GM23338 (cell line): ENCODE data around the gene RFWD3. TPM values are rescaled to one million over a fixed set of nuclear protein-coding genes. Genes with fewer than 3 reads are reported as not detected.

ENCODE experiments used
- ATAC-seq: fragments of 200-7000 bp; cut with Tn5 transposase; 3 replicates; pipeline ENCODE4 v1.9.1; 2020
- DNase-seq: peaks from one replicate; pipeline ENCODE4 v3.0.0-alpha.2; 2015; ENCODE audit warnings: low spot score
- H2AFZ ChIP-seq: fragments of 200-600 bp; sonication (generic); 2 replicates; pipeline ENCODE4 v1.8.0; 2016; ENCODE audit warnings: antibody characterized with exemption, mild to moderate bottlenecking, moderate library complexity
- H3F3A ChIP-seq: fragments of 200-600 bp; sonication (generic); replicated peaks from 2 replicates; pipeline ENCODE4 v1.8.0; 2017; ENCODE audit warnings: antibody characterized with exemption, mixed run types, low read depth
- H3K27ac ChIP-seq: fragments of 200-600 bp; sonication (generic); 2 replicates; pipeline ENCODE4 v1.6.1; 2016; ENCODE audit warnings: low read depth
- H3K27me3 ChIP-seq: fragments of 200-600 bp; sonication (generic); 2 replicates; pipeline ENCODE4 v1.8.0; 2016; ENCODE audit warnings: mild to moderate bottlenecking, mixed run types, moderate library complexity; ENCODE audit not compliant: insufficient read depth
- H3K36me3 ChIP-seq: fragments of 200-600 bp; sonication (generic); 2 replicates; pipeline ENCODE4 v1.8.0; 2016; ENCODE audit warnings: mild to moderate bottlenecking; ENCODE audit not compliant: insufficient read depth
- H3K4me1 ChIP-seq: fragments of 200-600 bp; sonication (generic); 2 replicates; pipeline ENCODE4 v1.8.0; 2016; ENCODE audit warnings: mild to moderate bottlenecking, moderate library complexity; ENCODE audit not compliant: insufficient read depth
- H3K4me2 ChIP-seq: fragments of 200-600 bp; sonication (generic); 2 replicates; pipeline ENCODE4 v1.7.1; 2017; ENCODE audit warnings: mixed run types
- H3K4me3 ChIP-seq: fragments of 200-600 bp; sonication (generic); 2 replicates; pipeline ENCODE4 v1.6.1; 2016; ENCODE audit warnings: mixed run types
- H3K79me2 ChIP-seq: fragments of 200-600 bp; sonication (generic); replicated peaks from 2 replicates; pipeline ENCODE4 v1.8.0; 2017; ENCODE audit warnings: mild to moderate bottlenecking; ENCODE audit not compliant: insufficient read depth
- H3K9me2 ChIP-seq: fragments of 200-600 bp; sonication (generic); 2 replicates; pipeline ENCODE4 v1.8.0; 2017; ENCODE audit not compliant: insufficient read depth
- H4K20me1 ChIP-seq: fragments of 200-600 bp; sonication (generic); replicated peaks from 2 replicates; pipeline ENCODE4 v1.8.0; 2017; ENCODE audit warnings: mild to moderate bottlenecking; ENCODE audit not compliant: insufficient read depth
- H3K27ac Mint-ChIP-seq: 2 replicates; pipeline ENCODE4 v1.8.0; 2020; ENCODE audit warnings: inconsistent platforms, mild to moderate bottlenecking, moderate library complexity, mixed read lengths
- H3K27me3 Mint-ChIP-seq: 3 replicates; pipeline ENCODE4 v1.8.0; 2022; ENCODE audit warnings: low read depth, mild to moderate bottlenecking, moderate library complexity, mixed read lengths, inconsistent platforms; ENCODE audit not compliant: insufficient read depth, poor library complexity
- H3K36me3 Mint-ChIP-seq: 3 replicates; pipeline ENCODE4 v1.8.0; 2021; ENCODE audit warnings: low read depth, mild to moderate bottlenecking, inconsistent platforms, moderate library complexity, mixed read lengths
- H3K4me1 Mint-ChIP-seq: 3 replicates; pipeline ENCODE4 v1.8.0; 2020; ENCODE audit warnings: mild to moderate bottlenecking, inconsistent platforms, mixed read lengths
- H3K4me3 Mint-ChIP-seq: 3 replicates; pipeline ENCODE4 v1.8.0; 2021; ENCODE audit warnings: moderate library complexity, mild to moderate bottlenecking, inconsistent platforms, mixed read lengths
- H3K9me3 Mint-ChIP-seq: 3 replicates; pipeline ENCODE4 v1.8.0; 2020; ENCODE audit warnings: moderate library complexity, mild to moderate bottlenecking, inconsistent platforms, mixed read lengths
- CREB1 ChIP-seq: fragments of 250-450 bp; sonication (Bioruptor Pico); IDR thresholded peaks from 2 replicates; pipeline ENCODE4 v1.5.0; 2020; ENCODE audit warnings: low read depth, mild to moderate bottlenecking, moderate library complexity
- EZH2 ChIP-seq: fragments of 200-600 bp; sonication (generic); IDR thresholded peaks from one replicate; pipeline ENCODE4 v1.8.0; 2017; ENCODE audit warnings: antibody characterized with exemption, mild to moderate bottlenecking, low read depth; ENCODE audit not compliant: unreplicated experiment
- EZH2phosphoT487 ChIP-seq: fragments of 200-600 bp; sonication (generic); IDR thresholded peaks from one replicate; pipeline ENCODE4 v1.8.1; 2018; ENCODE audit warnings: antibody characterized with exemption; ENCODE audit not compliant: unreplicated experiment
- JUNB ChIP-seq: IDR thresholded peaks from one replicate; pipeline ENCODE4 v1.6.1; 2016; ENCODE audit warnings: antibody characterized with exemption; ENCODE audit not compliant: unreplicated experiment
- NANOG ChIP-seq: IDR thresholded peaks from 2 replicates; pipeline ENCODE4 v1.6.1; 2016; ENCODE audit warnings: antibody characterized with exemption, borderline replicate concordance
- POLR2AphosphoS5 ChIP-seq: IDR thresholded peaks from 2 replicates; pipeline ENCODE4 v1.6.1; 2016; ENCODE audit warnings: antibody characterized with exemption, low read depth
- STAT1 ChIP-seq: IDR thresholded peaks from one replicate; pipeline ENCODE4 v1.6.1; 2016; ENCODE audit warnings: antibody characterized with exemption; ENCODE audit not compliant: unreplicated experiment
- ZNF114 ChIP-seq: fragments of 250-450 bp; sonication (Bioruptor Pico); IDR thresholded peaks from 2 replicates; pipeline ENCODE4 v1.5.0; 2020; ENCODE audit warnings: mild to moderate bottlenecking, moderate library complexity
- ZNF331 ChIP-seq: fragments of 250-450 bp; sonication (Bioruptor Pico); IDR thresholded peaks from 2 replicates; pipeline ENCODE4 v1.5.0; 2020; ENCODE audit warnings: low read depth, mild to moderate bottlenecking, moderate library complexity
- polyA plus RNA-seq: library from polyadenylated mRNA; unstranded; fragments of >200 nt; fragmentation: Nextera tagmentation; extraction: Ambion mirVana; gene quantifications from 2 replicates; pipeline ENCODE4 v1.2.1, GENCODE V29; 2016
- total RNA-seq: library from RNA; depleted of rRNA; stranded (reverse); fragments of >200 nt; shearing (Covaris generic); gene quantifications from 2 replicates; pipeline ENCODE4 v1.2.3, GENCODE V29; 2014
- TF ChIP-seq, protein P1 (sequence below): fragments of 250-450 bp; sonication (Bioruptor Pico); IDR thresholded peaks from 2 replicates; pipeline ENCODE4 v1.5.0; 2020; ENCODE audit warnings: mild to moderate bottlenecking, moderate library complexity
- TF ChIP-seq, protein P2 (sequence below), 2 experiments: fragments of 200-600 bp in 1 of 2; sonication (generic) in 1 of 2; conservative IDR thresholded peaks; 2 replicates each; pipeline versions ENCODE4 v1.5.1 to v1.6.1; 2016 to 2017; ENCODE audit warnings: antibody characterized with exemption in 2 of 2, low read depth in 2 of 2, mild to moderate bottlenecking in 2 of 2, moderate library complexity in 1 of 2
- TF ChIP-seq, protein P3 (sequence below): IDR thresholded peaks from 2 replicates; pipeline ENCODE4 v1.6.1; 2016; ENCODE audit warnings: antibody characterized with exemption
- TF ChIP-seq, protein P4 (sequence below): IDR thresholded peaks from one replicate; pipeline ENCODE4 v1.6.1; 2018; ENCODE audit warnings: antibody characterized with exemption; ENCODE audit not compliant: unreplicated experiment

Gene RFWD3
- total and polyA plus RNA-seq, 2 experiments from 2014 or later: 27.6 to 113 TPM

DNA sequence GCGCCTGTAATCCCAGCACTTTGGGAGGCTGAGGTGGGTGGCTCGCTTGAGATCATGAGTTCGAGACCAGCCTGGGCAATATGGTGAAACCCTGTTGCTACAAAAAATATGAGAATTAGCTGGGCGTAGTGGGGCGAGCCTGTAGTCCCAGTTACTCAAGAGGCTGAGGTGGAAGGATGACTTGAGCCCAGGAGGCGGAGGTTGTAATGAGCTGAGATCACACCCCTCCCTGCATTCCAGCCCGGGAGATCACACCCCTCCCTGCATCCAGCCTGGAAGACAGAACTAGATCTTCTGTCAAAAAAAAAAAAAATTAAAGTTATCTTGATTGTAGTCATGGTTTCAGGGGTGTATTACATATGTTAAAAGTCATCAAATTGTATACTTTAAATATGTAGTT, 33.0 kb downstream of the RFWD3 start:
- no peak overlapping the region for H3K27ac Mint-ChIP-seq
- no peaks in the 10 kb centered on the region for H3K27me3 ChIP-seq

More for the DNA sequence above, 33.0 kb downstream of the RFWD3 start:
- Histone ChIP-seq H3K79me2 (0 out of 2 replicates have a peak, but pooled peaks cover 17% of the 10 kb centered on the region), H3K4me3 (no peak overlapping the region), H3K4me2 (no peak overlapping the region), H3K27ac (no peak overlapping the region), H4K20me1 (peaks cover 20% of the 10 kb centered on the region), H3F3A (peaks cover 14% of the 10 kb centered on the region), H3K4me1 (no peaks in the 10 kb centered on the region), H3K9me2 (no peaks in the 10 kb centered on the region), H3K36me3 (peaks cover 90% of the 10 kb centered on the region), H2AFZ (no peak overlapping the region)
- Mint-ChIP-seq H3K27me3 (peaks cover 3% of the 10 kb centered on the region), H3K9me3 (no peaks in the 10 kb centered on the region), H3K36me3 (peaks cover 82% of the 10 kb centered on the region), H3K4me1 (no peaks in the 10 kb centered on the region), H3K4me3 (no peak overlapping the region)
- no peak for ATAC-seq
- TF ChIP-seq, protein P1, sequence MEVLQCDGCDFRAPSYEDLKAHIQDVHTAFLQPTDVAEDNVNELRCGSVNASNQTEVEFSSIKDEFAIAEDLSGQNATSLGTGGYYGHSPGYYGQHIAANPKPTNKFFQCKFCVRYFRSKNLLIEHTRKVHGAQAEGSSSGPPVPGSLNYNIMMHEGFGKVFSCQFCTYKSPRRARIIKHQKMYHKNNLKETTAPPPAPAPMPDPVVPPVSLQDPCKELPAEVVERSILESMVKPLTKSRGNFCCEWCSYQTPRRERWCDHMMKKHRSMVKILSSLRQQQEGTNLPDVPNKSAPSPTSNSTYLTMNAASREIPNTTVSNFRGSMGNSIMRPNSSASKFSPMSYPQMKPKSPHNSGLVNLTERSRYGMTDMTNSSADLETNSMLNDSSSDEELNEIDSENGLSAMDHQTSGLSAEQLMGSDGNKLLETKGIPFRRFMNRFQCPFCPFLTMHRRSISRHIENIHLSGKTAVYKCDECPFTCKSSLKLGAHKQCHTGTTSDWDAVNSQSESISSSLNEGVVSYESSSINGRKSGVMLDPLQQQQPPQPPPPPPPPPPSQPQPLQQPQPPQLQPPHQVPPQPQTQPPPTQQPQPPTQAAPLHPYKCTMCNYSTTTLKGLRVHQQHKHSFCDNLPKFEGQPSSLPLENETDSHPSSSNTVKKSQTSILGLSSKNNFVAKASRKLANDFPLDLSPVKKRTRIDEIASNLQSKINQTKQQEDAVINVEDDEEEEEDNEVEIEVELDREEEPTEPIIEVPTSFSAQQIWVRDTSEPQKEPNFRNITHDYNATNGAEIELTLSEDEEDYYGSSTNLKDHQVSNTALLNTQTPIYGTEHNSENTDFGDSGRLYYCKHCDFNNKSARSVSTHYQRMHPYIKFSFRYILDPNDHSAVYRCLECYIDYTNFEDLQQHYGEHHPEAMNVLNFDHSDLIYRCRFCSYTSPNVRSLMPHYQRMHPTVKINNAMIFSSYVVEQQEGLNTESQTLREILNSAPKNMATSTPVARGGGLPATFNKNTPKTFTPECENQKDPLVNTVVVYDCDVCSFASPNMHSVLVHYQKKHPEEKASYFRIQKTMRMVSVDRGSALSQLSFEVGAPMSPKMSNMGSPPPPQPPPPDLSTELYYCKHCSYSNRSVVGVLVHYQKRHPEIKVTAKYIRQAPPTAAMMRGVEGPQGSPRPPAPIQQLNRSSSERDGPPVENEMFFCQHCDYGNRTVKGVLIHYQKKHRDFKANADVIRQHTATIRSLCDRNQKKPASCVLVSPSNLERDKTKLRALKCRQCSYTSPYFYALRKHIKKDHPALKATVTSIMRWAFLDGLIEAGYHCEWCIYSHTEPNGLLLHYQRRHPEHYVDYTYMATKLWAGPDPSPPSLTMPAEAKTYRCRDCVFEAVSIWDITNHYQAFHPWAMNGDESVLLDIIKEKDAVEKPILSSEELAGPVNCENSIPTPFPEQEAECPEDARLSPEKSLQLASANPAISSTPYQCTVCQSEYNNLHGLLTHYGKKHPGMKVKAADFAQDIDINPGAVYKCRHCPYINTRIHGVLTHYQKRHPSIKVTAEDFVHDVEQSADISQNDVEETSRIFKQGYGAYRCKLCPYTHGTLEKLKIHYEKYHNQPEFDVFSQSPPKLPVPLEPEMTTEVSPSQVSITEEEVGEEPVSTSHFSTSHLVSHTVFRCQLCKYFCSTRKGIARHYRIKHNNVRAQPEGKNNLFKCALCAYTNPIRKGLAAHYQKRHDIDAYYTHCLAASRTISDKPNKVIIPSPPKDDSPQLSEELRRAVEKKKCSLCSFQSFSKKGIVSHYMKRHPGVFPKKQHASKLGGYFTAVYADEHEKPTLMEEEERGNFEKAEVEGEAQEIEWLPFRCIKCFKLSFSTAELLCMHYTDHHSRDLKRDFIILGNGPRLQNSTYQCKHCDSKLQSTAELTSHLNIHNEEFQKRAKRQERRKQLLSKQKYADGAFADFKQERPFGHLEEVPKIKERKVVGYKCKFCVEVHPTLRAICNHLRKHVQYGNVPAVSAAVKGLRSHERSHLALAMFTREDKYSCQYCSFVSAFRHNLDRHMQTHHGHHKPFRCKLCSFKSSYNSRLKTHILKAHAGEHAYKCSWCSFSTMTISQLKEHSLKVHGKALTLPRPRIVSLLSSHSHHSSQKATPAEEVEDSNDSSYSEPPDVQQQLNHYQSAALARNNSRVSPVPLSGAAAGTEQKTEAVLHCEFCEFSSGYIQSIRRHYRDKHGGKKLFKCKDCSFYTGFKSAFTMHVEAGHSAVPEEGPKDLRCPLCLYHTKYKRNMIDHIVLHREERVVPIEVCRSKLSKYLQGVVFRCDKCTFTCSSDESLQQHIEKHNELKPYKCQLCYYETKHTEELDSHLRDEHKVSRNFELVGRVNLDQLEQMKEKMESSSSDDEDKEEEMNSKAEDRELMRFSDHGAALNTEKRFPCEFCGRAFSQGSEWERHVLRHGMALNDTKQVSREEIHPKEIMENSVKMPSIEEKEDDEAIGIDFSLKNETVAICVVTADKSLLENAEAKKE (CRISPR knock-in tag): no peak
- no peak for TF ChIP-seq STAT1
- TF ChIP-seq, protein P2, sequence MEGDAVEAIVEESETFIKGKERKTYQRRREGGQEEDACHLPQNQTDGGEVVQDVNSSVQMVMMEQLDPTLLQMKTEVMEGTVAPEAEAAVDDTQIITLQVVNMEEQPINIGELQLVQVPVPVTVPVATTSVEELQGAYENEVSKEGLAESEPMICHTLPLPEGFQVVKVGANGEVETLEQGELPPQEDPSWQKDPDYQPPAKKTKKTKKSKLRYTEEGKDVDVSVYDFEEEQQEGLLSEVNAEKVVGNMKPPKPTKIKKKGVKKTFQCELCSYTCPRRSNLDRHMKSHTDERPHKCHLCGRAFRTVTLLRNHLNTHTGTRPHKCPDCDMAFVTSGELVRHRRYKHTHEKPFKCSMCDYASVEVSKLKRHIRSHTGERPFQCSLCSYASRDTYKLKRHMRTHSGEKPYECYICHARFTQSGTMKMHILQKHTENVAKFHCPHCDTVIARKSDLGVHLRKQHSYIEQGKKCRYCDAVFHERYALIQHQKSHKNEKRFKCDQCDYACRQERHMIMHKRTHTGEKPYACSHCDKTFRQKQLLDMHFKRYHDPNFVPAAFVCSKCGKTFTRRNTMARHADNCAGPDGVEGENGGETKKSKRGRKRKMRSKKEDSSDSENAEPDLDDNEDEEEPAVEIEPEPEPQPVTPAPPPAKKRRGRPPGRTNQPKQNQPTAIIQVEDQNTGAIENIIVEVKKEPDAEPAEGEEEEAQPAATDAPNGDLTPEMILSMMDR (conservative IDR thresholded peaks at IDR 0.05; ENCODE audit: low read depth in 2 of 2): no peak
- TF ChIP-seq POLR2AphosphoS5: no peak
- no peak for TF ChIP-seq NANOG
- no peak for TF ChIP-seq ZNF331
- TF ChIP-seq ZNF114 (CRISPR knock-in tag): no peak
- TF ChIP-seq CREB1 (CRISPR knock-in tag): no peak
- TF ChIP-seq JUNB: no peak
- TF ChIP-seq, protein P3, sequence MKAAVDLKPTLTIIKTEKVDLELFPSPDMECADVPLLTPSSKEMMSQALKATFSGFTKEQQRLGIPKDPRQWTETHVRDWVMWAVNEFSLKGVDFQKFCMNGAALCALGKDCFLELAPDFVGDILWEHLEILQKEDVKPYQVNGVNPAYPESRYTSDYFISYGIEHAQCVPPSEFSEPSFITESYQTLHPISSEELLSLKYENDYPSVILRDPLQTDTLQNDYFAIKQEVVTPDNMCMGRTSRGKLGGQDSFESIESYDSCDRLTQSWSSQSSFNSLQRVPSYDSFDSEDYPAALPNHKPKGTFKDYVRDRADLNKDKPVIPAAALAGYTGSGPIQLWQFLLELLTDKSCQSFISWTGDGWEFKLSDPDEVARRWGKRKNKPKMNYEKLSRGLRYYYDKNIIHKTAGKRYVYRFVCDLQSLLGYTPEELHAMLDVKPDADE: no peak
- no peak for TF ChIP-seq EZH2
- no peak for TF ChIP-seq EZH2phosphoT487
- TF ChIP-seq, protein P4, sequence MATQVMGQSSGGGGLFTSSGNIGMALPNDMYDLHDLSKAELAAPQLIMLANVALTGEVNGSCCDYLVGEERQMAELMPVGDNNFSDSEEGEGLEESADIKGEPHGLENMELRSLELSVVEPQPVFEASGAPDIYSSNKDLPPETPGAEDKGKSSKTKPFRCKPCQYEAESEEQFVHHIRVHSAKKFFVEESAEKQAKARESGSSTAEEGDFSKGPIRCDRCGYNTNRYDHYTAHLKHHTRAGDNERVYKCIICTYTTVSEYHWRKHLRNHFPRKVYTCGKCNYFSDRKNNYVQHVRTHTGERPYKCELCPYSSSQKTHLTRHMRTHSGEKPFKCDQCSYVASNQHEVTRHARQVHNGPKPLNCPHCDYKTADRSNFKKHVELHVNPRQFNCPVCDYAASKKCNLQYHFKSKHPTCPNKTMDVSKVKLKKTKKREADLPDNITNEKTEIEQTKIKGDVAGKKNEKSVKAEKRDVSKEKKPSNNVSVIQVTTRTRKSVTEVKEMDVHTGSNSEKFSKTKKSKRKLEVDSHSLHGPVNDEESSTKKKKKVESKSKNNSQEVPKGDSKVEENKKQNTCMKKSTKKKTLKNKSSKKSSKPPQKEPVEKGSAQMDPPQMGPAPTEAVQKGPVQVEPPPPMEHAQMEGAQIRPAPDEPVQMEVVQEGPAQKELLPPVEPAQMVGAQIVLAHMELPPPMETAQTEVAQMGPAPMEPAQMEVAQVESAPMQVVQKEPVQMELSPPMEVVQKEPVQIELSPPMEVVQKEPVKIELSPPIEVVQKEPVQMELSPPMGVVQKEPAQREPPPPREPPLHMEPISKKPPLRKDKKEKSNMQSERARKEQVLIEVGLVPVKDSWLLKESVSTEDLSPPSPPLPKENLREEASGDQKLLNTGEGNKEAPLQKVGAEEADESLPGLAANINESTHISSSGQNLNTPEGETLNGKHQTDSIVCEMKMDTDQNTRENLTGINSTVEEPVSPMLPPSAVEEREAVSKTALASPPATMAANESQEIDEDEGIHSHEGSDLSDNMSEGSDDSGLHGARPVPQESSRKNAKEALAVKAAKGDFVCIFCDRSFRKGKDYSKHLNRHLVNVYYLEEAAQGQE: no peak
- DNase-seq: no peak
